ELR (cell line): Measurements from ENCODE around the gene FAM131A.

Experiments
- DNase-seq: peaks from one replicate; pipeline ENCODE4 v3.0.0-alpha.2; 2015; ENCODE audit warnings: low read depth

The FAM131A gene, protein sequence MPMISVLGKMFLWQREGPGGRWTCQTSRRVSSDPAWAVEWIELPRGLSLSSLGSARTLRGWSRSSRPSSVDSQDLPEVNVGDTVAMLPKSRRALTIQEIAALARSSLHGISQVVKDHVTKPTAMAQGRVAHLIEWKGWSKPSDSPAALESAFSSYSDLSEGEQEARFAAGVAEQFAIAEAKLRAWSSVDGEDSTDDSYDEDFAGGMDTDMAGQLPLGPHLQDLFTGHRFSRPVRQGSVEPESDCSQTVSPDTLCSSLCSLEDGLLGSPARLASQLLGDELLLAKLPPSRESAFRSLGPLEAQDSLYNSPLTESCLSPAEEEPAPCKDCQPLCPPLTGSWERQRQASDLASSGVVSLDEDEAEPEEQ

DNA sequence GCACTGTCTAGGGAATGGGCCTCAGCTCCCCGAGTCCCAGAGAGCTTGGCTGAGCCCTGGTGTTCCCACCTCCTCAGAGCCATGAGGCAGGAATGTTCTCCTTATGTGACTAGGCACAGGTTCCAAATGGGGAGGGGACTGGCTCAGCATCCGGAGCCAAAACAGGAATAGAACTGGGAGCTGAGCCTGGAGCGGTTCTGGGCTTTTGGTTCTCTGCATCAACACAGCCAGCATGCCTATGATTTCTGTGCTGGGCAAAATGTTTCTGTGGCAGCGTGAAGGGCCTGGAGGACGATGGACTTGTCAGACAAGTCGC lies at the start of gene FAM131A:
Gene FAM131A (plus strand): TSS at position 202 of the 316 bp plus-strand sequence. CDS start 31 bp downstream, at position 233.
- no peak for DNase-seq

DNA sequence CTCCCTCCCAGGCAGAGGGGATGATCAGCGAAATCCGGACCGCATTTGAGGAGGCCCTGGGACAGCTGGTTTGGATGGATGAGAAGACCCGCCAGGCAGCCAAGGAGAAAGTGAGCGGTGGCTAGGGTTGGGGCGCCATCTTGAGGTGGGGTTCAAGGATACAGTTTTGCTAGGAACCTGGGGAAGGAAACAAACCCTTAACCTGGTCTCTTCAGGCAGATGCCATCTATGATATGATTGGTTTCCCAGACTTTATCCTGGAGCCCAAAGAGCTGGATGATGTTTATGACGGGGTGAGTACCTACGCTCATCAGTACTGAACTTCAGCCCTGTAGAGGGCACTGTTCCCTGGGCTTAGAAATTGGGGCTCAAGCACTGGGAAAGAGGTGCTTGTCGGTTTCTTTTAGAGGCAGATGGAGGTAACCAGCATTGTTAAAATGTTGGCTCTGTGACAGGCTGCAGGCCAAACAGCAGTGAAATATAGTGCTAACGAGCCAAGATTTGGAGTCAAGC lies 47.9 kb upstream of the FAM131A start:
- DNase-seq = peak; percentile 71

DNA sequence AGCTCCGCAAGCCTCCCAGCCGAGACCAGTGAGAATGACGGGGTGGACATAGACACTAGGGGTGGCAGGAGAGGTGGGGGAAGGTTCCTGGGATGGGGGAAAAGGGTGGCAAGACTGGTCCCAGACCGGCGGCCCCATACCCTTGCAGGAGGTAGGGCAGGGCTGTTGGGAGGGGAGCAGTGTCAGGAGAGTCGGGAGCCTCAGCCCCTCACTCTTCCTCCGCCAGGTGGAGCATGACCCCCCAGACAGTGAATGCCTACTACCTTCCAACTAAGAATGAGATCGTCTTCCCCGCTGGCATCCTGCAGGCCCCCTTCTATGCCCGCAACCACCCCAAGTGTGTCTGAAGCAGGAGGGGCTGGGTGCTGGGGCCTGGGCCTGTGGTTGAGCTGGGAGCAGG lies 47.1 kb upstream of the FAM131A start:
- no peak for DNase-seq

DNA sequence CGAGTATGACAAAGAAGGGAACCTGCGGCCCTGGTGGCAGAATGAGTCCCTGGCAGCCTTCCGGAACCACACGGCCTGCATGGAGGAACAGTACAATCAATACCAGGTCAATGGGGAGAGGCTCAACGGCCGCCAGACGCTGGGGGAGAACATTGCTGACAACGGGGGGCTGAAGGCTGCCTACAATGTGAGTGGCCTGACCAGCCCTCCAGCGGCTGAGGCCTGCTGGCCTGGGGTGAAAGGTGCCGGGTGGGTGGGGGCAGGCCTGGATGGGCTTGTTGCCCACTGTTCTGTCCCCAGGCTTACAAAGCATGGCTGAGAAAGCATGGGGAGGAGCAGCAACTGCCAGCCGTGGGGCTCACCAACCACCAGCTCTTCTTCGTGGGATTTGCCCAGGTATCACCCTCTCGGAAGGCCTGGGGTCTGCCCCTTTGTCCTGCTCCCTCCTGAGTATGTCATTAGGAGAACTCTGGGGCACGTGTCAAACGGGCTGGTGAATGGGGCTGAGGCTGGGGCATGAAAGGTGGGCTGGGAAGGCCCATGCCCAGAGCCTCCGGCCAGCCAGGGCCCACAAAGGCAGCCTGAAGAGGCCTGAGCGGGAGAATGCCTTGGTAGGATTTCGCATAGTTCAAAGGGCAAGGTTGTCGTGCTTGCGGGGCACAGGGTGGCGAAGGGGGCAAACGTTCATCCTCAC lies 46.2 kb upstream of the FAM131A start:
- DNase-seq = no peak

DNA sequence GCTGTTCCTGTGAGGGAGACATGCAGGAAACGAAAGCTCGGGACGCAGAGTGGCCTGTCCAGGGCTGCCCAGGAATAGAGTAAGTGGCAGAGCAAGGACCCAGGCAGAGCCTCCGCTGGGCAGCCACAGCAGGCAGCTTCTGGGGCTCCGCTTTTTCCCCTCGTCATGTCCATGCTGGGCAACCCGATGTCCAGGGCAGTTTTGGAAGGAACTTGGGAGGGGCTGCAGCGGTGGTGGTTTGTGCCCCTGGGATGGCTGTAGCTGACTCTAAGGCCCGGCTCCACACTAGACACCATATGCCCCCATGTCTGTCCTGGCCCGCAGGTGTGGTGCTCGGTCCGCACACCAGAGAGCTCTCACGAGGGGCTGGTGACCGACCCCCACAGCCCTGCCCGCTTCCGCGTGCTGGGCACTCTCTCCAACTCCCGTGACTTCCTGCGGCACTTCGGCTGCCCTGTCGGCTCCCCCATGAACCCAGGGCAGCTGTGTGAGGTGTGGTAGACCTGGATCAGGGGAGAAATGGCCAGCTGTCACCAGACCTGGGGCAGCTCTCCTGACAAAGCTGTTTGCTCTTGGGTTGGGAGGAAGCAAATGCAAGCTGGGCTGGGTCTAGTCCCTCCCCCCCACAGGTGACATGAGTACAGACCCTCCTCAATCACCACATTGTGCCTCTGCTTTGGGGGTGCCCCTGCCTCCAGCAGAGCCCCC lies 45.5 kb upstream of the FAM131A start:
- DNase-seq = no peak

DNA sequence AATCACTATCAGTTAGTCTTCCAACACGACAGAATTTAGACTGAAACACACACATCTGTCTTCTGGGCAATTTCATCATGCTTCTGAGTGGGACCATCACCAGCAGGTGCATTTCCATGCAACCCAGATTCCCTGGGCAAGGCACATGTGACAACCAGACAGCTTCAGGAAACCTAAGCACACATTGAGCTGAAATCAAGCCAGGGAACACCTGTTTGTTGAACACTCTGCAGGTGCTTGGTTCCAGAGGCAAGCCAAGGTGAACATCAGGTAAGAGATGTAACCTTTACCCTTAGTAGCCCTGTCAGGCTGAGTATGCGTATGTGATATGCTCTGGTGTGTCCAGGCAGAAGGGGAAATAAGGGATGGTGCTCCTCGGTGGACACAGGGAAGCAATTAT lies 41.6 kb upstream of the FAM131A start:
- DNase-seq = no peak

DNA sequence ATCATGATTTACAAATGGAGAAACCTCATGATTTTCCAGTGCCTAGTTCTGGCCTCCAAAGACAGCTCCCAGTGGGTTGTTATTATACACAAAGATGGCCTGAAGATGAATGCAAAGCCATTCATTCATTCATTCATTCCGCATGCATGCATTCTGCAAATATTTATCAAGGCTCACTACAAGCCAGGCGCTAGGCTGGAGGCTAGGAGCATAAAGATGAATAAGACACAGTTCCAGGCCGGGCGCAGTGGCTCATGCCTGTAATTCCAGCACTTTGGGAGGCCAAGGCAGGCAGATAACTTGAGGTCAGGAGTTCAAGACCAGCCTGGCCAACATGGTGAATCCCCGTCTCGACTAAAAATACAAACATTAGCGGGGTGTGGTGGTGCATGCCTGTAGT lies 40.8 kb upstream of the FAM131A start:
- no peak for DNase-seq

DNA sequence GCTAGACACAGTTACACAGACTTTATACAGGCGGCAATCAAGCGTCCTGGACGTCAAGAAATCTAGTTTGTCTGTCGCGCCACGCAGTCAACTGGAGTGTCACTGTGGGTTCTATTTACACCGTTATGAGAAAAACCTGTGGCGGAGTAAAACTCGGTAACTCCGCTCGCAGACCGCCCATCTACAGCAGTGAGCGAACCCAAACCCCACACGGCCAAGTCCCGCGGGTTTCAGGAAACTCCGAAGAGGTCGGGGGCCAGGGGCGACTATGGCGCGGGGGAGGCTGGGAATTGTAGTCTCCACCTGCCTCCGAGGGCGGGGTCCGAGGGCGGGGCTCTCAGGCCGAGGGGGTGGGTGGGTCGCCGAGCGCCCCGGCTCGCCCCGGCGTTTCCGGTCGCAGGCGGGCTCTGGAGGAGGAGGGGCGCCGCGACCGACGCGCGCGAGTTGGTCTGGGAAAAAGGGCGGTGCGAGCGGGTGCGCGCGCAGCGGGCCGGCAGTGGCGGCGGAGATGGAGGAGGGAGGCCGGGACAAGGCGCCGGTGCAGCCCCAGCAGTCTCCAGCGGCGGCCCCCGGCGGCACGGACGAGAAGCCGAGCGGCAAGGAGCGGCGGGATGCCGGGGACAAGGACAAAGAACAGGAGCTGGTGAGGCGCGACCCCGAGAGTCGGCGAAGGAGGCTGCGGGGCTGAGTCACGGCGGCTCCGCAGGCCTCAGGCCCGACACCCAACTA lies 38.5 kb upstream of the FAM131A start, which contains the start of gene PSMD2:
Gene PSMD2 (plus strand): TSS at position 483 of the 729 bp plus-strand sequence. CDS start 26 bp downstream, at position 509.
- peak; percentile 98 for DNase-seq

DNA sequence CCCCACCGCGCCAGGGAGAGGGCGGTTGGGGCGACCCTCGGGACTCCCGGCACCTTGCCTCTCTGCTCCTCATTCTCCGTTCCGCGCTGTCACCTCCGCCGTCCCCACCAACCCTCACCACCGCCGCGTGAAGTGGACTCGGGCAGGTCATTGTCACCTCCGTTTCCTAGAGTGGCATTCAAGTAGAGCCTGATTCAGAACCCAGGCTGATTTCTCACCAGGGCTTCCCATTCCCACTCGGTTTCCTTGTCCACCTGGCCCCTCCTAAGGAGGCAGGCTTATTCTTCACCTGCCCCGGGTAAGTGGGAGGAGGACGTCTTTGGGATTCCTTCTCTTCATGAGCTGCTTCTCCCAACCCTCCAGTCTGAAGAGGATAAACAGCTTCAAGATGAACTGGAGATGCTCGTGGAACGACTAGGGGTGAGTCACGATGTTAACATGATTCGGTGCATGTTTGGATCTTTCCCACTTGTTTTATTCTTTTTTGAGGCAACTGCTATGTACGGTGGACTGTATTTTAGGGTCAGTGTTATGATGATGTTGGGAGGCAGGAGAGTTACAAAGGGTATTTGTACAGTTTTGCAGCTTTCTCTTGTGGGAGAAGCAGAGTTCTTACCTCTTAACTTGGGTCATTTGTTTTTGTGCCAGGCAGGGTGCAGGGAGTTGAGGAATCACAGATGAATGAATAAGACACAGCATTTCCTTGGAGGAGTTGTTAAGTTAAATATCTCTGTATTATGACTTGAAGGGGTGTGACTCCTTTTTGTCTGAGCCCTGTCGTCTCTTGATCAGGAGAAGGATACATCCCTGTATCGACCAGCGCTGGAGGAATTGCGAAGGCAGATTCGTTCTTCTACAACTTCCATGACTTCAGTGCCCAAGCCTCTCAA lies 37.7 kb upstream of the FAM131A start:
- peak; percentile 74 for DNase-seq

DNA sequence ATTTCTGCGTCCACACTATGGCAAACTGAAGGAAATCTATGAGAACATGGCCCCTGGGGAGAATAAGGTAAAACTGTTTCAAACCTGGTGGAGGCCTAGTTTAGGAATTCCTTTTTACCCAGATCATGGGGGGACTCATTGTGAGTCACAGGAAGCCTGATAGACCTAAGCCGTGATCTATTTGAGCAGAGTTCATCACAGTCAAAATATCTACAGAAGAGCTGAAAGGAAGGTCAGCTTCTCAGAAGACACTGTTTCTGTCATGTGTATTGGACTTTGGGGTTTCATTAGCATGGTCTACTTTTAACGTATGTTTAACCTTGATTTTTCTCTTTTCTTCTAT lies 37.1 kb upstream of the FAM131A start:
- DNase-seq = peak; percentile 95

DNA sequence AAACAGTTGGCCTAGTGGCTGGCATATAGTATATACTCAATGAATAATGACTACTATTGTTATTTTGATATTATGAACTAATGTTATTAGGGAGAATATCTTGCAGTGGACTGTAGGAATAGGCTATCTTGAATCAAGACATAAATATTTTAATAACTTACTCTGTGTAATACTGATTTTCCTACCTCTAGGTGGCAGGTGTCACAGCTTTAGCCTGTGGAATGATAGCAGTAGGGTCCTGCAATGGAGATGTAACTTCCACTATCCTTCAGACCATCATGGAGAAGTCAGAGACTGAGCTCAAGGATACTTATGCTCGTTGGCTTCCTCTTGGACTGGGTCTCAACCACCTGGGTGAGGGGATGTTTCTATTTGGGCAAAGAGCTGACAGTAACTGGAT lies 31.8 kb upstream of the FAM131A start:
- peak; percentile 56 for DNase-seq

DNA sequence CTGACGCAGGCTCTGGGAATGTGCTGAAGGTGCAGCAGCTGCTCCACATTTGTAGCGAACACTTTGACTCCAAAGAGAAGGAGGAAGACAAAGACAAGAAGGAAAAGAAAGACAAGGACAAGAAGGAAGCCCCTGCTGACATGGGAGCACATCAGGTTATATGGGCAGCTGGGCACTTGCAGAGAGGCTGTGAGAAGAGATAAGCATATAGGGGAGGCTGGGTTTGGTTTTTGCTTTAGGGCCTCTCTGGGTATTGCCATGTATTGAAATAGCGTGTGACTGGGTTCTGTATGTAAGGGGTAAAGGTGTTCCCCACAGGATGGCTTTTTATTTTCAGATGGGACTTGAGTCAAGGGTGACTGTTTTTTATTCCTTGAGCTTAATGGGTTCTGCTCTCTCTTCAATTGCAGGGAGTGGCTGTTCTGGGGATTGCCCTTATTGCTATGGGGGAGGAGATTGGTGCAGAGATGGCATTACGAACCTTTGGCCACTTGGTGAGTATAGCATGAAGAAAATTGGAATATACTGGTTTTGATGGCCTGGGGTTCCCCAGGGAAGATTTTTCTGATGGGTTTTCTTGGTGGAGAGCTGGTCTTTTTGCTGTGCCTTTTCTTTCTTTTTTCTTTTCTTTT lies 30.9 kb upstream of the FAM131A start:
- no peak for DNase-seq

DNA sequence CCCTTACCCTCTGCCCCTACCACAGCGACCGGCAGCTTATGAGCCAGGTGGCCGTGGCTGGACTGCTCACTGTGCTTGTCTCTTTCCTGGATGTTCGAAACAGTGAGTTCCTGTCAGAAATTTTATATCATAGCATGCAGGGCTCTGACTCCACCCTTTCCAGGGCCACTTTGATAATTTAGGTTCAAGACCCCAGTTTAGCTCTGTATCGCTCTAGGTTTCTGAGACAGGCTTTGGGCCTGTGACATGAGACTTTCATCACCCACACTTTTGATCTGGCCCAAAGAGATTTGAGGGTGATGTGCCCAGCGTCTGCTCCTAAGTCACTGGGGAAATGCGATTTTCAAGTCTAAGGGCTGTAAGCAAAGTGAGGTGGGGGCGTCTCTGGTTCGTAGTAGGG lies 29.5 kb upstream of the FAM131A start:
- DNase-seq = no peak

DNA sequence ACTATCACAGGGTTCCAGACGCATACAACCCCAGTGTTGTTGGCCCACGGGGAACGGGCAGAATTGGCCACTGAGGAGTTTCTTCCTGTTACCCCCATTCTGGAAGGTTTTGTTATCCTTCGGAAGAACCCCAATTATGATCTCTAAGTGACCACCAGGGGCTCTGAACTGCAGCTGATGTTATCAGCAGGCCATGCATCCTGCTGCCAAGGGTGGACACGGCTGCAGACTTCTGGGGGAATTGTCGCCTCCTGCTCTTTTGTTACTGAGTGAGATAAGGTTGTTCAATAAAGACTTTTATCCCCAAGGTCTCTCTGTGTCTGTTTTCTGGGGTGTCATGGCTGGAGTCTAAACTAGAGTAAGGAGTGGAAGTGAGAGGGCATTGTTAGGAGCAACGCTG lies 28.7 kb upstream of the FAM131A start:
- DNase-seq = peak; percentile 16

DNA sequence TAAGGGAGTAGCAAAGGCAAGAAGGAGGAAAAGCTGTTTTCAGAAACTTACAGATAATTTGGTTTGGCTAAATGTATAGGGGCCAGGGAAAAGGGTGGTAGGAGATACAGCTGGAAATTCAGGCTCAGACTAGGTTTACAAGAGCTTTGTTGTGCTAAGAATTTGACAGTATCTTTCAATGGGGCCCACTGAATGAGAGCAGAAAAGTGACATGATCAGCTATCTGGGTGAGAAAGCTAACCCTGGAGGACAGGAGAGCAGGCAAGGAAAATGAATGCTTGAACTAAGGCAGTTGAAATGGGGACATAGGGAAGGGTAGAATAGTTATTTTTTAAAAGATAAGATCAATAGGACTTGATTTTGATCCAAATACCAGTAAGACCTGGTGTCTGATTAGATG lies 25.8 kb upstream of the FAM131A start:
- DNase-seq = no peak

DNA sequence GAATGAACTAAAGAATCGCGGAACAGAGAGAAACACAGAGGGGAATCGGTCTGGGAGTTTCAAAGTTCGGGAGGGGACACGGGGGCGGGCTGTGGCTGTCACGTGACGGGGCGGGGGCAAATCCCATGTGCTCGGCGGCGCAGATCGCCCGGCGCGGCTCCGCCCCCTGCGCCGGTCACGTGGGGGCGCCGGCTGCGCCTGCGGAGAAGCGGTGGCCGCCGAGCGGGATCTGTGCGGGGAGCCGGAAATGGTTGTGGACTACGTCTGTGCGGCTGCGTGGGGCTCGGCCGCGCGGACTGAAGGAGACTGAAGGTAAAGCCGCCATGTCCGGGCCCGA lies 23.1 kb upstream of the FAM131A start, which contains the start of gene EIF4G1:
Gene EIF4G1 (plus strand): TSS at position 244 of the 337 bp plus-strand sequence. CDS start 1,191 bp downstream, outside the sequence.
- DNase-seq = peak; percentile 92

DNA sequence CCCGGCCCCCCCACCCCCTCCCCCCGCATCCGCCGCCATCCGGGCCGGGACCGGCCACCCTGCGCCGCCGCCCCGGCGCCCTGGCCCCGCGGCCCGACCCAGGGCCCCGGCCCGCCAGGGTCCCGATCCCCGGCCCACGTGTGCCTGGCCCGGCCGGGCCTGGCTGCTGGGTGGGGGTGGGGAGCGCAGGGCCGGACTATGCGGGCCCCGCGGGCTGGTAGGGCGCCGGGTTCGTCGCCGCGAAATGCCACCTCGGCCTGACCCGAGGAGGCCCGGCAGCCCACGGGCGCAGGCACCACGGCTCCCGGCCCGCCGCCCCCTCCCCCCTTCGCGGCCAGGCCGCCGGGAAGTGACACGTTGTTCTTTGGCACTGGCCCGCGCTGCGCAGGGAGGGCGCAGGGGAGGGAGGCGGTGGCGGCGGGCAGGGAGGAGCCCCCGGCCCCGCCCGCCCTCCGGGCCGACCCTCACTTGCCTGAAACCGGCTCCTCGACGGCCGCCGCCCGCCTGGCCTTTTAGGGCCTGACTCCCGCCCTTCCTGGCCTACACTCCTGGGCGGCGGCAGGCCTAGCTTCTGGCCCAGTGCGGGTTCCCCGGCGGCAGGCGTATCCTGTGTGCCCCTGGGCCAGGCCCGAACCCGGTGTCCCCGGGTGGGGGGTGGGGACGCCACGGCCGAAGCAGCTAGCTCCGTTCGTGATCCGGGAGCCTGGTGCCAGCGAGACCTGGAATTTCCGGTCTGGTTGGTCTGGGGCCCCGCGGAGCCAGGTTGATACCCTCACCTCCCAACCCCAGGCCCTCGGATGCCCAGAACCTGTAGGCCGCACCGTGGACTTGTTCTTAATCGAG lies 22.5 kb upstream of the FAM131A start:
- DNase-seq = peak; percentile 72

DNA sequence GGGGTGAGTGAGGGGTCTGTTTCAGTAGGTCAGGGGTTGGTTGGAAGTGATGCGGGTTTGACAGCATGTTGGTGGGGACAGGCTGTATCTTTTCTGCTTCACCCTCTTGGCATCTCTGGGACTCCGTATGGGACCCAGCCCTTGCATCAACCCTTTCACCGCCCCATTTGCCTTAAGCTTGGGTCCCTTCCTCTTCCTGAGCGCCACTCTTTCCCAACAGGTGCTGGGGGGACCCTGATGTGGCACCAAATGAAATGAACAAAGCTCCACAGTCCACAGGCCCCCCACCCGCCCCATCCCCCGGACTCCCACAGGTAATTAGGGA lies 21.9 kb upstream of the FAM131A start:
- no peak for DNase-seq

DNA sequence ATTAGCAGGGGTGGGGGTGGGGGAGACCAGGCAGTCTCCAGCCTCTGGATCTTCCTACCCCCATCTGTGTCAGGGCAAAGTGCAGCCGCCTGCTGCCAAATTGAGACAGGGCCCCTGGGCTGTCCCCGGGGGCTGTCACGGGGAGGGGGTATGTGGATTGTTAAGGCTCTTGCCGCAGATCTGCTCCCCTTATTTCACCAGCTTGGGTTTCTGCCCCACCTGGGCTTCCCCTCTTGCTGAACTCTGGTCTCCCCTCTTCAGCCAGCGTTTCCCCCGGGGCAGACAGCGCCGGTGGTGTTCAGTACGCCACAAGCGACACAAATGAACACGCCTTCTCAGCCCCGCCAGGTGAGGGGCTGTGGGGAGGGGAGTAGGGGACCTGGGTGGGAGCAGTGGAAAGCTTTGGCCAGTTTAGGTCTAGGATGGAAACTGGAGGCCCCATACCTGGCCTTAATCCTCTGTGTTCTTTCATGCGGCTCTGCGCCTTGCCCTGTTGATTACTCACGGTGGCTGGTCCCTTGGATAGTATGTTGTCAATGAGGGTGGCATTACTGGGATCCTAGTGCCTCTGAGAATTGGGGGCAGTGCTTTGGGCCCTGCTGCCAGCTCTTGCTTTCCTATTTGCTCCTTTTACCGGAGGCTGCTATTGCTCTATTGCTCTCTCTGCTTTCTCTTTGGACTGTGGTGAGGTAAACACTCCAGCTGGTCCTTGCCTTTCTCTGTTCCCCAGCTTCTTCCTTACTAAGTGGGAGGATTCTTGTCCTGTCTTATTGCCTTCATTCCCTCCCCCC lies 21.3 kb upstream of the FAM131A start:
- DNase-seq = peak; percentile 52
